ENCODE measurements around the gene KCNK10. TPM values are rescaled to one million over a fixed set of nuclear protein-coding genes. Genes with fewer than 3 reads are reported as not detected.

KCNK10 gene
- total and polyA plus RNA-seq, 10 donors: 0.03 to 0.13 (median 0.08) TPM; not detected in 6

DNA sequence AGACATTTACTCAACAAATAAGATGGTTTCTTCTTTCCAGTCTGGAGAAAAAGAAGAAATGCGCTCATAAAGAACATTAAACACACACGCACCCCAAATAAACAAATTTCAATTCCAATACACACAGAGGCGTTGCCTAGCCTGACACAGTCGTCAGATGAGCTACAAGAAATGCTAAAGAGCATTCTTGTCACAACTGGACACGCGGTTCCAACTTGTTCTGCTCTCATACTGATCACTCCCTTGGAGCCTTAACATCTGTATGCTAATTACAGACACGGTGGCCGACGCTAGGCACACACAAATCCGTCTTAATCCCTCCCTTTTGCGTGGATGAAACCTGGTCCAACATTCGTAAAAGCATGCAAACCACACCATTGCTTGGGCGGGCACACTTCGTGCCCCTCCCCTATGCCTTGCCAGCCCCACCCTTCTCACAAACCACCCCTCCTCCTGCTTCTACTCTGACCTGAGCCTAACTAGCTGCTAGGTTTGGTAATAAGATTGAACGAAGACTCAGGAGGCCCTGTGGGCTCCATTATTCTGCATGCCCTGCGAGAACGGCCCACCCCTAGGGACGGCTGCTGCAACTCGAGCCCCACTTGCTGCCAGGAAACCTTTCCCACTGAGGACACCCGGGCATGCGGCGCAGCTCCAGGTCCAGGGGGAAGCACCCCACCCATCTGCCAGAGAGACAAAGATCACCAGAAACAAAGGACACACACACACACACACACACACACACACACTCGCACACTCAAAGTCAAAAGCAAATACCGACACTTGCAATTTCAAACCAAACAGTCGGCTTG, 1.2 kb downstream of the KCNK10 start:
- TF ChIP-seq POLR2AphosphoS5 (IDR thresholded peaks at IDR 0.05) (no peak), POLR2A (IDR thresholded peaks at IDR 0.05) (no peak), CTCF (IDR thresholded peaks at IDR 0.05 in 8 of 11, conservative IDR thresholded peaks at IDR 0.05 in 3 of 11) (no peak)
- Histone ChIP-seq H3K4me1 (peaks cover 0 to 29% (median 19%) of the 10 kb centered on the region in 6 donors), H3K9me3 (no peaks in the 10 kb centered on the region), H3K36me3 (no peaks in the 10 kb centered on the region), H3K27me3 (replicated peaks in 1 of 7) (peaks cover 4 to 98% (median 59%) of the 10 kb centered on the region in 7 donors), H3K4me3 (no peak overlapping the region), H3K27ac (no peak overlapping the region)
- intact Hi-C loops (cut with DNase I; ENCODE audit: low total_unique reads): no loop called here
- DNase-seq: no peak
- 22 to 37% (median 27%) methylated on average over 23 to 25 of the region's 25 CpGs for WGBS, 5 donors

GRCh38 chr14:88318406-88318805, 4.7 kb downstream of the KCNK10 start:
- 76 to 89% (median 78%) methylated on average over 4 of the region's 4 CpGs for WGBS, 5 donors
- TF ChIP-seq POLR2A (IDR thresholded peaks at IDR 0.05) (no peak), POLR2AphosphoS5 (IDR thresholded peaks at IDR 0.05) (no peak), CTCF (IDR thresholded peaks at IDR 0.05 in 8 of 11, conservative IDR thresholded peaks at IDR 0.05 in 3 of 11) (no peak)
- no peak for DNase-seq
- intact Hi-C loops (cut with DNase I; ENCODE audit: low total_unique reads): no loop called here
- no peaks in the 10 kb centered on the region for H3K36me3 ChIP-seq
- peaks cover 0 to 74% (median 25%) of the 10 kb centered on the region in 7 donors for H3K27me3 ChIP-seq (replicated peaks in 1 of 7)
- H3K4me1 ChIP-seq: peaks cover 0 to 12% (median 8%) of the 10 kb centered on the region in 6 donors
- no peak overlapping the region for H3K4me3 ChIP-seq
- H3K9me3 ChIP-seq: peaks cover 0 to 6% (median 4%) of the 10 kb centered on the region in 8 donors
- no peak overlapping the region for H3K27ac ChIP-seq

DNA sequence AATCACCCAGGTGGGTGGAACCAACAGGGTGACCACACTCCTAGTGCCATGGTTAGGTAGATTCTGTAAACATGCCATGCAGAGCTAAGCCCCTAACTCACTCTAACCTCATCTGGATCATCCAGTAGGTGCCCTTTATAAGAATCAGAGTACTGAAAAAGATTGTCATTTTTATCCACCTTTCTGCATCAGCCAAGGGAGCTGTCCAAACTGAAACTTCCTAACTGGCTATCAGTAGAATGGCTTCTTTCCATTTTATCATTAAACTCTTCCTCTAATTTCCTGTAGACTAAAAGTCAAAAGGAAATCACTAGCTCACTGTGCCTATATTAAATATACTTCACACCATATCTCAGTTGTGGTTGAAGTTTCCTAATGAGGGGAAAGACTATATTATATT, 6.5 kb downstream of the KCNK10 start:
- TF ChIP-seq CTCF (IDR thresholded peaks at IDR 0.05 in 8 of 11, conservative IDR thresholded peaks at IDR 0.05 in 3 of 11) (no peak), POLR2A (IDR thresholded peaks at IDR 0.05) (no peak), POLR2AphosphoS5 (IDR thresholded peaks at IDR 0.05) (no peak)
- DNase-seq: no peak
- H3K27ac ChIP-seq: no peak overlapping the region
- H3K27me3 ChIP-seq (replicated peaks in 1 of 7): peaks cover 0 to 56% (median 6%) of the 10 kb centered on the region in 7 donors
- intact Hi-C loops (cut with DNase I; ENCODE audit: low total_unique reads): no loop called here
- H3K36me3 ChIP-seq: no peaks in the 10 kb centered on the region
- peaks cover 0 to 10% (median 8%) of the 10 kb centered on the region in 8 donors for H3K9me3 ChIP-seq
- no peak overlapping the region for H3K4me3 ChIP-seq
- no peaks in the 10 kb centered on the region for H3K4me1 ChIP-seq

DNA sequence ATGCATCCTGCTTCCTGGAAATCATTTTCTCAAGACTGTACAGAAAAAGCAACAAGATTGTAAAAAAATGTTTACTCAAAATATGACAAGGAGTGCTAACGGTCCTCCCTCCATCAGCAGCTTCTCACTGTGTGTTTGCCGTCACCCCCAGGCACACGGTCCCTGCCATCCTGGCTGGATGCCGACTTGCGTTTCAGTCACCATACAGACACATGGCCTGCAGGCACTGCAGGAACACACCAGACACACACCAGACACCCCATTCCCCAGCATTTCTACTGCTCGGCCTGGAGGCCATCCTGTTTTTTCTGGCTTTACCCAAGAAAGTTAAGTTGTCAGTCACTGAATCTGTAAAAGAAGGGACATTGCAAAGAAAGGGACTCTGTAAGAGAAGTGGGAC, 10.8 kb downstream of the KCNK10 start:
- H3K4me1 ChIP-seq: no peaks in the 10 kb centered on the region
- no peaks in the 10 kb centered on the region for H3K36me3 ChIP-seq
- WGBS, 5 donors: 82 to 92% (median 86%) methylated on average over 6 of the region's 6 CpGs
- TF ChIP-seq POLR2A (IDR thresholded peaks at IDR 0.05) (no peak), POLR2AphosphoS5 (IDR thresholded peaks at IDR 0.05) (no peak), CTCF (IDR thresholded peaks at IDR 0.05 in 8 of 11, conservative IDR thresholded peaks at IDR 0.05 in 3 of 11) (no peak)
- intact Hi-C loops (cut with DNase I; ENCODE audit: low total_unique reads): no loop called here
- H3K9me3 ChIP-seq: peaks cover 0 to 10% (median 8%) of the 10 kb centered on the region in 8 donors
- H3K27ac ChIP-seq: no peak overlapping the region
- DNase-seq: no peak
- peaks cover 0 to 15% (median 0%) of the 10 kb centered on the region in 7 donors for H3K27me3 ChIP-seq (replicated peaks in 1 of 7)
- H3K4me3 ChIP-seq: no peak overlapping the region
